Endothelial cell of umbilical vein (primary cell): ENCODE data around the gene GAPDHS. TPM values are rescaled to one million over a fixed set of nuclear protein-coding genes. Genes with fewer than 3 reads are reported as not detected.

Experiments
- BruUV-seq: library from RNA; stranded (reverse); fragments of 400-500 nt; replicated peaks from 2 replicates; lab custom pipeline; 2021; lab: Mats Ljungman, UMichigan
- CTCF ChIA-PET: fragments of 300-600, 350-600 bp; sonication (Branson Sonifier 250); formaldehyde crosslinking; loops from one replicate; lab custom pipeline; 2021; ENCODE audit warnings: antibody characterized with exemption, inconsistent platforms; lab: Charles Lee
- POLR2A ChIA-PET: fragments of 300-600, 350-600 bp; sonication (Branson Sonifier 250); formaldehyde crosslinking; loops from one replicate; lab custom pipeline; 2021; ENCODE audit warnings: antibody characterized with exemption, inconsistent platforms; lab: Charles Lee
- DNase-seq: peaks from one replicate; pipeline ENCODE4 v3.0.0-alpha.2; 2011; ENCODE audit warnings: low read depth, low spot score
- FAIRE-seq: peaks from 2 replicates; lab custom pipeline; 2011; peaks lifted over from hg19 to GRCh38; lab: Jason Lieb, UNC
- H2AFZ ChIP-seq: 2 replicates; pipeline ENCODE4 v1.6.0; 2012; ENCODE audit warnings: low read depth, low read length, control low read depth, inconsistent platforms
- H3K27ac ChIP-seq: 2 replicates; pipeline ENCODE4 v1.5.1; 2011; ENCODE audit warnings: low read depth, mild to moderate bottlenecking, control low read depth, low read length, moderate library complexity; ENCODE audit not compliant: insufficient read depth
- H3K27me3 ChIP-seq, 2 experiments: 2 replicates each; pipeline versions ENCODE4 v1.6.0 to v1.6.1; 2011; ENCODE audit warnings: low read length in 2 of 2, mixed read lengths in 1 of 2; ENCODE audit not compliant: control insufficient read depth in 2 of 2, insufficient read depth in 2 of 2
- H3K36me3 ChIP-seq, 2 experiments: 2 replicates in 1 of 2; 3 replicates in 1 of 2; pipeline ENCODE4 v1.5.1; 2011; ENCODE audit warnings: low read length in 2 of 2, mild to moderate bottlenecking in 1 of 2, moderate library complexity in 1 of 2; ENCODE audit not compliant: control insufficient read depth in 2 of 2, insufficient read depth in 2 of 2; ENCODE audit errors: extremely low read depth in 1 of 2
- H3K4me1 ChIP-seq: 3 replicates; pipeline ENCODE4 v1.5.1; 2011; ENCODE audit warnings: mild to moderate bottlenecking, low read length; ENCODE audit not compliant: control insufficient read depth, insufficient read depth; ENCODE audit errors: extremely low read depth
- H3K4me2 ChIP-seq: 2 replicates; pipeline ENCODE4 v1.6.1; 2011; ENCODE audit warnings: low read length, control low read depth, mixed read lengths; ENCODE audit not compliant: insufficient read depth
- H3K4me3 ChIP-seq, 3 experiments: fragments of 200-600 bp in 1 of 3; sonication (generic), shearing (Covaris generic) in 1 of 3; replicated peaks in 1 of 3; 2 replicates each; pipeline ENCODE4 v1.5.1; 2011 to 2016; ENCODE audit warnings: control low read depth in 3 of 3, low read length in 3 of 3, mild to moderate bottlenecking in 2 of 3, inconsistent platforms in 1 of 3, low read depth in 1 of 3, moderate library complexity in 1 of 3; ENCODE audit not compliant: insufficient read depth in 1 of 3
- H3K79me2 ChIP-seq: 2 replicates; pipeline ENCODE4 v1.6.0; 2012; ENCODE audit warnings: low read length, inconsistent platforms; ENCODE audit not compliant: control insufficient read depth, insufficient read depth
- H3K9ac ChIP-seq: replicated peaks from 2 replicates; pipeline ENCODE3; 2011; ENCODE audit warnings: low read length, control low read depth; ENCODE audit not compliant: insufficient read depth; ENCODE audit errors: extremely low read depth
- H3K9me1 ChIP-seq: replicated peaks from 3 replicates; pipeline ENCODE4 v1.6.0; 2011; ENCODE audit warnings: mild to moderate bottlenecking, low read length; ENCODE audit not compliant: control insufficient read depth, insufficient read depth; ENCODE audit errors: extremely low read depth
- H3K9me3 ChIP-seq: replicated peaks from 2 replicates; pipeline ENCODE4 v1.5.1; 2012; ENCODE audit warnings: low read length, inconsistent platforms; ENCODE audit not compliant: control insufficient read depth, insufficient read depth
- H4K20me1 ChIP-seq: replicated peaks from 2 replicates; pipeline ENCODE3; 2011; ENCODE audit warnings: mild to moderate bottlenecking, low read length; ENCODE audit not compliant: control insufficient read depth, insufficient read depth; ENCODE audit errors: extremely low read depth
- CTCF ChIP-seq, 2 donors: IDR thresholded peaks; 1 replicate in 1 of 2; 2 replicates in 1 of 2; pipeline ENCODE4 v1.5.1; 2011; ENCODE audit warnings: low read length in 2 of 2, mild to moderate bottlenecking in 2 of 2, moderate library complexity in 2 of 2, control low read depth in 1 of 2, inconsistent platforms in 1 of 2, low read depth in 1 of 2; ENCODE audit not compliant: insufficient read depth in 1 of 2; ENCODE audit errors: extremely low read depth in 1 of 2
- EZH2 ChIP-seq: IDR thresholded peaks from 2 replicates; pipeline ENCODE4 v1.6.1; 2012; ENCODE audit warnings: borderline replicate concordance, low read depth, mild to moderate bottlenecking, moderate library complexity, low read length, inconsistent platforms; ENCODE audit not compliant: severe bottlenecking
- FOS ChIP-seq: IDR thresholded peaks from 2 replicates; pipeline ENCODE4 v1.6.1; 2011; ENCODE audit warnings: mild to moderate bottlenecking, low read length, moderate library complexity, borderline replicate concordance; ENCODE audit not compliant: insufficient read depth
- GATA2 ChIP-seq: IDR thresholded peaks from 2 replicates; pipeline ENCODE4 v1.7.0; 2011; ENCODE audit warnings: low read depth, mild to moderate bottlenecking, moderate library complexity, mixed read lengths, low read length; ENCODE audit not compliant: insufficient read length, insufficient read depth
- JUN ChIP-seq: IDR thresholded peaks from 2 replicates; pipeline ENCODE4 v1.6.1; 2011; ENCODE audit warnings: borderline replicate concordance, low read depth; ENCODE audit not compliant: insufficient read length, insufficient read depth
- MAX ChIP-seq: IDR thresholded peaks from 2 replicates; pipeline ENCODE4 v1.6.1; 2011; ENCODE audit not compliant: insufficient read depth, insufficient read length
- MYC ChIP-seq: IDR thresholded peaks from one replicate; pipeline ENCODE4 v1.6.1; 2011; ENCODE audit warnings: mild to moderate bottlenecking, low read depth, low read length
- POLR2A ChIP-seq: IDR thresholded peaks from 2 replicates; pipeline ENCODE4 v1.6.1; 2012; ENCODE audit warnings: low read depth, mild to moderate bottlenecking, control low read depth, low read length
- POLR2AphosphoS5 ChIP-seq: IDR thresholded peaks from 2 replicates; pipeline ENCODE4 v1.6.1; 2012; ENCODE audit warnings: low read depth, mild to moderate bottlenecking, control low read depth, low read length, moderate library complexity; ENCODE audit not compliant: insufficient read depth
- dilution Hi-C: fragments of 300-500 bp; cut with MboI; formaldehyde crosslinking; loops from one replicate; pipeline ENCODE4 v1.15.0; 2019; ENCODE audit warnings: low sequenced_read_pairs; ENCODE audit not compliant: extremely low pct_ligation_motif_present
- intact Hi-C: fragments of 100-400 bp; cut with micrococcal nuclease; formaldehyde crosslinking; loops from one replicate; pipeline ENCODE4 v1.10.0; 2022
- polyA plus RNA-seq, 4 experiments: library from polyadenylated mRNA; depleted of rRNA in 3 of 4; stranded (reverse) in 3 of 4; unstranded in 1 of 4; fragments of >200 nt; gene quantifications; 2 replicates each; pipeline versions ENCODE4 v1.2.1 to v1.2.3, GENCODE V29; 2011 to 2012; ENCODE audit warnings: missing spikeins in 1 of 4
- total RNA-seq: library from RNA; stranded (reverse); gene quantifications from 2 replicates; pipeline ENCODE4 v1.2.3, GENCODE V29; 2021

Gene GAPDHS
- total and polyA plus RNA-seq, 2 donors (not counting 3 experiments of a cell fraction or from before 2014, with no cell fraction given): not detected

DNA sequence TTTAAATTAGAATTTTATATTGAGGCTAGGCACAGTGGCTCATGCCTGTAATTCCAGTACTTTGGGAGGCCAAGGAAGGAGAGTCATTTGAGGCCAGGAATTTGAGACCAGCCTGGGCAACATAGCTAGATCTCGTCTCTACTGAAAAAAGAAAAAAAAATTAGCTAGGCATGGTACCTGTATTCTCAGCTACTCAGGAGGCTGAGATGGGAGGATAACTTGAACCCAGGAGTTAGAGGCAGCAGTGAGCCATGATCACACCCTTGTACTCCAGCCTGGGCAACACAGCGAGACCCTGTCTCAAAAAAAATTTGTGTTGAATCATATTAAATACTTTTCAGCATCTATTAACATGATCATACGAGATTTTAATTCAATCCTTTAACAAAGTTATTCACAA is 57.6 kb downstream of the GAPDHS start:
- intact Hi-C loops: no loop called here
- FAIRE-seq: no peak
- POLR2A ChIA-PET: no interaction called here

More for the DNA sequence above, 57.6 kb downstream of the GAPDHS start:
- no TSS peak for BruUV-seq
- H3K79me2 ChIP-seq: no peaks in the 10 kb centered on the region
- no peak for DNase-seq
- CTCF ChIA-PET: no interaction called here
- TF ChIP-seq MAX (no peak), GATA2 (no peak), POLR2AphosphoS5 (no peak), EZH2 (no peak), POLR2A (no peak), FOS (no peak), JUN (no peak), MYC (no peak), CTCF (IDR thresholded peaks at IDR 0.05; ENCODE audit: extremely low read depth in 1 of 2, insufficient read depth in 1 of 2, low read depth in 1 of 2, low read length in 2 of 2) (no peak)
- H3K27me3 ChIP-seq: no peaks in the 10 kb centered on the region
- no peaks in the 10 kb centered on the region for H3K36me3 ChIP-seq
- H2AFZ ChIP-seq: no peak overlapping the region
- dilution Hi-C loops: no loop called here
- H3K4me1 ChIP-seq: no peaks in the 10 kb centered on the region
- H3K9me1 ChIP-seq: no peaks in the 10 kb centered on the region
- H3K4me3 ChIP-seq: no peak overlapping the region
- H3K9ac ChIP-seq: no peak overlapping the region
- no peaks in the 10 kb centered on the region for H3K9me3 ChIP-seq
- H3K4me2 ChIP-seq: no peak overlapping the region
- no peak overlapping the region for H3K27ac ChIP-seq
- H4K20me1 ChIP-seq: no peaks in the 10 kb centered on the region
